MM.1S (cell line): Measurements from ENCODE around the gene ITIH6.

Source experiments
- CTCF ChIP-seq: fragments of 300-600 bp; sonication (generic); IDR thresholded peaks from 2 replicates; pipeline ENCODE4 v1.5.1; 2016; ENCODE audit warnings: antibody characterized with exemption, low read length, mixed read lengths
- EZH2 ChIP-seq: fragments of 300-600 bp; sonication (generic); optimal IDR thresholded peaks from 2 replicates; pipeline ENCODE3; 2017; ENCODE audit warnings: low read depth, mild to moderate bottlenecking, antibody characterized with exemption, low read length, mixed read lengths
- EZH2phosphoT487 ChIP-seq: fragments of 300-600 bp; sonication (generic); IDR thresholded peaks from 2 replicates; pipeline ENCODE4 v1.6.1; 2018; ENCODE audit warnings: antibody characterized with exemption, low read length

DNA sequence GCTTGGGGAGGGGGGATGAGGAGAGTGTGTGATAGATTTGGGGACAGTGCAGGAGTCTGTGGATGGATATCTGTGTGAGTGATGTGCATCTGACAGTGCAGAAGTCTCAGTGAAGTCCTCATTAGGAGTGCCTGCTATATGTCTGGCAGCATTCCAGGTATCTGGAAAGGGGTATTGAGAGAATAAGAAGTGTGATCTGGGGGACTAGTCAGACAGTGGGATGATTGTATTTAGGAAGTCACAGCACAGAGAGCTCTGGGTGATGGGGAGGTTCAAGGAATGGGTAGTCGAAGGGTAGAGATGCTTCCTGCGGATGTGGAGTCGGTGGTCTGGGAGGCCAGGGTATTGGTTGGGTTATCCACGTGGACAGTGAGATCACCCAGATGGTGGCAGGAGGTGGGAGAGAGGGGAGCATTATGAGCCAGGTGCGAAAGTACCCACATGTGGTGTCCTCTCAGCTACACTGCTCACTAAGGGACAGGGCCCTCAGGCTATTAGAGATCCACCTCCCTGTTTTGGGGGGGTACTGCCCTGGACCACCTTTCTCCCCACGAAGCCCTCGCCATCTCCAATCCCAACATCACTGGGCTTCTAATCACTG is 19.3 kb upstream of the ITIH6 start:
- TF ChIP-seq EZH2 (no peak), CTCF (no peak), EZH2phosphoT487 (no peak)
